ENCODE results near the gene B4GALT2.

DNA sequence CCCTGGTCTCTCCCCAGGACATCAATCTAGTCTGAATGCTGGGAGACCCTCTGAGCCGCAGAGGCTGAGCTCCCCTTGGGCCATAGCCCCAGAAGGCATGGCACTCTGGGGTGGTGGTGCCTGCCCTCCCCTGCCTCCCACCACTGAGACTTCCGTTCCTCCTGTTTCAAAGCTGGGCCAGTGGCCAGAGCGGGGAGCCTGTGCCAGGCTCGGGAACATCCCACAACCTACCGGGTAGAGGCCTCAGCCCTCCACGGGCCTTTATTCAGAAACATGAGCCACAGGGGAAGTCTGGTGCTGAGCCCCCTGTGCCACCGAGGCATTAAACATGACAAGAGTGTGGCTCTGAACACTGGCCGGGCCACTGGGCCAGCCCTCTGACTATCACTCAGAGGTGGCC, 20.4 kb downstream of the B4GALT2 start:
- TF ChIP-seq JUNB (CRISPR knock-in tag; conservative IDR thresholded peaks at IDR 0.05): no peak
- TF ChIP-seq SMARCE1 (IDR thresholded peaks at IDR 0.05): no peak
- no peak for TF ChIP-seq MTA3 (IDR thresholded peaks at IDR 0.05; ENCODE audit: borderline replicate concordance)
- TF ChIP-seq, protein P1, sequence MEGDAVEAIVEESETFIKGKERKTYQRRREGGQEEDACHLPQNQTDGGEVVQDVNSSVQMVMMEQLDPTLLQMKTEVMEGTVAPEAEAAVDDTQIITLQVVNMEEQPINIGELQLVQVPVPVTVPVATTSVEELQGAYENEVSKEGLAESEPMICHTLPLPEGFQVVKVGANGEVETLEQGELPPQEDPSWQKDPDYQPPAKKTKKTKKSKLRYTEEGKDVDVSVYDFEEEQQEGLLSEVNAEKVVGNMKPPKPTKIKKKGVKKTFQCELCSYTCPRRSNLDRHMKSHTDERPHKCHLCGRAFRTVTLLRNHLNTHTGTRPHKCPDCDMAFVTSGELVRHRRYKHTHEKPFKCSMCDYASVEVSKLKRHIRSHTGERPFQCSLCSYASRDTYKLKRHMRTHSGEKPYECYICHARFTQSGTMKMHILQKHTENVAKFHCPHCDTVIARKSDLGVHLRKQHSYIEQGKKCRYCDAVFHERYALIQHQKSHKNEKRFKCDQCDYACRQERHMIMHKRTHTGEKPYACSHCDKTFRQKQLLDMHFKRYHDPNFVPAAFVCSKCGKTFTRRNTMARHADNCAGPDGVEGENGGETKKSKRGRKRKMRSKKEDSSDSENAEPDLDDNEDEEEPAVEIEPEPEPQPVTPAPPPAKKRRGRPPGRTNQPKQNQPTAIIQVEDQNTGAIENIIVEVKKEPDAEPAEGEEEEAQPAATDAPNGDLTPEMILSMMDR (IDR thresholded peaks at IDR 0.05 in 2 of 3, conservative IDR thresholded peaks at IDR 0.05 in 1 of 3; ENCODE audit: insufficient read depth in 2 of 3, low read depth in 1 of 3, low read length in 3 of 3): no peak
- TF ChIP-seq, protein P2, sequence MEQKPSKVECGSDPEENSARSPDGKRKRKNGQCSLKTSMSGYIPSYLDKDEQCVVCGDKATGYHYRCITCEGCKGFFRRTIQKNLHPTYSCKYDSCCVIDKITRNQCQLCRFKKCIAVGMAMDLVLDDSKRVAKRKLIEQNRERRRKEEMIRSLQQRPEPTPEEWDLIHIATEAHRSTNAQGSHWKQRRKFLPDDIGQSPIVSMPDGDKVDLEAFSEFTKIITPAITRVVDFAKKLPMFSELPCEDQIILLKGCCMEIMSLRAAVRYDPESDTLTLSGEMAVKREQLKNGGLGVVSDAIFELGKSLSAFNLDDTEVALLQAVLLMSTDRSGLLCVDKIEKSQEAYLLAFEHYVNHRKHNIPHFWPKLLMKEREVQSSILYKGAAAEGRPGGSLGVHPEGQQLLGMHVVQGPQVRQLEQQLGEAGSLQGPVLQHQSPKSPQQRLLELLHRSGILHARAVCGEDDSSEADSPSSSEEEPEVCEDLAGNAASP (IDR thresholded peaks at IDR 0.05): no peak
- no peak for TF ChIP-seq RCOR1 (IDR thresholded peaks at IDR 0.05; ENCODE audit: borderline replicate concordance in 1 of 2, low read depth in 2 of 2, low read length in 2 of 2)
- TF ChIP-seq RUNX1 (IDR thresholded peaks at IDR 0.05; ENCODE audit: low read depth): no peak

Measured in K562 (cell line).